HG03025 (cell line): ENCODE measurements around the gene PTPRD.
"Not testable (repeated sequence)": the region's sequence is repeated elsewhere in the genome, so short reads cannot be mapped to it uniquely, and the experiment has no call there.

Experiments used
- ATAC-seq: cut with Tn5 transposase; IDR thresholded peaks from one replicate; pipeline ENCODE4 v1.9.1; 2021; ENCODE audit warnings: mild to moderate bottlenecking, moderate library complexity; ENCODE audit not compliant: unreplicated experiment, low FRiP score

PTPRD gene

DNA sequence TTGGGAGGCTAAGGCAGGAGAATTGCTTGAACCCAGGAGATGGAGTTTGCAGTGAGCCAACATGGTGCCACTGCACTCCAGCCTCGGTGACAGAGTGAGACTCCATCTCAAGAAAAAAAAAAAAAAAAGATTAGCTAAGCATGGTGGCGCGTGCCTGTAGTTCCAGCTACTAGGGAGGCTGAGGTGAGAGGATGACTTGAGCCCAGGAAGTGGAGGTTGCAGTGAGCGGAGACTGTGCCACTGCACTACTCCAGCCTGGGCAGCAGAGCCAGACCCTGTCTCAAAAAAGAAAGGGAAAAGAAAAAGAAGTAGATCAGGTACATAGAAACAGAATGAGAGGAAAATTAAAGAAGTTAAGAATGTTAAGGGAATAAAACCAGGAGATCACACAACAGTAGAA, 1886.1 kb downstream of the PTPRD start:
- ATAC-seq, result no peak

DNA sequence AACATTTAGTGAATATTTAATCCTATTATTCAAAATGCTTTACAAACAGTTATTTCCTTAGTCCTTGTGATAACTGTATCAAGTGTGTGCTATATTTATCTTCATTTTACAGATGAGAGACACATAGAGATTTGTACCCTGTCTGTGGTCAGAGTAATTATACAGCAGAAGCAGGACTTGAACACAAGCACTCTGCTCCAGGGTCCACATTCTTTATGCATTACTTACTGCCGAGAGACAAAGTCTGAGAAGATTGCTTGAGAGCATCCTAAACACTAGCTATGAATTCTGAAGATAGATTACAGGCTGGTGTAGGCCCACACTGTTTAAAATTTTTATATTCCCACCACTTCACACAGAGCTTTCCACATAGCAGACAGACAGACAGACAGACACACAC, 1887.2 kb downstream of the PTPRD start:
- no peak for ATAC-seq

DNA sequence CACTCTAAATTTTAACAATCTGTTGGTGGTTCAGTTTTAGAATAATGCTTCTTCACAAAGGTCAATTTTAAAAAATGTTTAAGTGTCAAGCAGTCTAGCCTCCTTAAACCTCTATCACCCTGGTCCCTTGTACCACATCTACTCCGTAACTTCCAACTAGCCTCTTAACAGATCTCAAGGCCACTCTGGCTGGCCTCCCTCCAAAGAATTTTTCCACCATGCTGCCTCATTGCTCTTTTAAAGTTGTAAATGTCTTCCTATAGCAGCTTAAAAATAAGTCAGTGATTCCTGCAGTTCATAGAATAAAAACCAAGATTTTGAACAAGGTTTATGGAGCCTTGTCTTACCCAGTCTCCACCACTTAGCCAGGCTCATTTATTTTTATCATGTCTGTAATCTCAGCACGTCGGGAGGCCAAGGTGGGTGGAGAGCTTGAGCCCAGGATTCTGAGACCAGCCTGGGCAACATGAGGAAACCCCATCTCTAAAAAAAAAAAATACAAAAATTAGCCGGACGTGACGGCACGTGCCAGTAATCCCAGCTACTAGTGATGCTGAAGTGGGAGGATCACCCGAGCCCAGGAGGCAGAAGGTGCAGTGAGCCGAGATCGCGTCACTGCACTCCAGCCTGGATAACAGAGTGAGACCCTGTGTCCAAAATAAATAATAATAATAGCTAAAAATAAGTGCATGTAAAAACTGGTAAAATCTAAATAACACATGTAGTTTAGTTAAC, 1888.4 kb downstream of the PTPRD start:
- no peak for ATAC-seq

DNA sequence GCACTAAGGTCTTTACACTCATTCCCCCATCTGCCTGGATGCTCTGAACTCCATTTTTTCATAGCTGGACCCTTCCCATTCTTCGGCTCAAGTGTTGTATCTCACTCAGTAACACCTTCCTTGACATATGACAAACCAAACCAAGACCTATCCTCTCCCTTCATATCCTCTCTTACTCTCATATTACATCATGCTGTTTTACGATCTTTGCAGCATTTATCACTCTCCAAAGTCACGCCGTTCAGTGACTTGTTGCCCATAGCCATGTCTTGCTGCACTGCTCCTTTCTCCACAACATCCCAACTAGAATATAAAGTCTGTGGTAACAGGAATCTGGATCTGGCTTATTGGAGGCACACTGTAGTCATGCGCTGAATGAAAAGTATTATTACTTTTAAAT, 1889.6 kb downstream of the PTPRD start:
- ATAC-seq, result no peak

DNA sequence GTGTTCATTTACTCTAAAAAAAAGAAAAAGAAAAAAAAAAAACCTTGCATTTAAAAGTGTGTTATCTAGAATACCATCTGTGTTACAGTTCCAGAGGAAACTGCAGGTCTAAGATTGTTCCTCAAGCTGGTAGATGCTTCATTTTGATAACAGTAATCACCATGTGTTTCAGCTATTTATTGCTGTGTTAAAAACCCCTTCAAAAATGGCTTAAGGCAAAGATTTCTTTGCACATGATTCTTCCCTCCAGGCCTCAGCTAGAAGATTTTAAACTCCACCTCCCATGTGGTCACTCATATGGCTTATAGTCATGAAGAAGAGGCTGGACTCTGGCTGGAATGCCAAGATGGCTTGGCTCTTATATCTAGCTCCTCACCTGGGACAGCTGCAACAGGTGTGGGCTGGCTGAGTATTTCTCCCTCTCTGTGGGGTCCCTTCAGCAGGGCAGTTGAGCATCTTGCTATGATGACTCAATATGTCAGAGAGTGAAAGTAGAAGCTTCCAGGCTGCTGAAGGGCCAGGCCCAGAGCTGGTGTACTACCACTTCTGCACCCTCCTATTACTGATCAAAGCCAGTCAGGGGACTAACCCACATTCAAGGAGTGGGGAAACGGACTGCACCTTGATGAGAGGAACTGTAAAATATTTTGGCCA, 1892.8 kb downstream of the PTPRD start:
- no peak for ATAC-seq

DNA sequence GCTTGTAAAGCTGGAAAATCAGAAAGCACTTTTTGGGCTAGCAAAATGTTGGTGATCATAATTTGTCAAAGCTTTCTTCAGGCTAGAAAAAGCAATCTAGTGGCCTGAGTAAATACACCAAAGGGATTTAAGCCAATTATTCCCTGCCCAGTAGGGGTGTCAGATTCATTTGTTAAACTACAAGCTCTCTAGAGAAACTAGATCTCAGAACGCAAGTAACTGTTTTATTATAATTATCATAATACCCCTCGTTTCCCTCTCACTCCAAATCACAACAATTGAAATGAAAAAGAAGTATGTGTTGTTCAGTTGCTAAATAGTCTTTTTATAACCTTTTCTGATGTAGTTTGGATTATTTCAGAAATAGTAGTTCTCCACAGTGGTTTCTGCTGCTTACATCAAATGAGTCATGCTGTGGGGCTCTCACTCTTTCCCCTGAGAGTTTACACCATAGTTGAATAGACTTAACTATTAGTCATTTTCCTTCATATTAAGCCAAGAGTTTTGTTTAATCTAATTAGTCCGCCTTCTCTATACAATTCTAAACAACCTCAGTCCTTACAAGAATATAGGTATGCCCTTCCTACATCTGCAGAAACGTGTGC, 1894.6 kb downstream of the PTPRD start:
- no peak for ATAC-seq

DNA sequence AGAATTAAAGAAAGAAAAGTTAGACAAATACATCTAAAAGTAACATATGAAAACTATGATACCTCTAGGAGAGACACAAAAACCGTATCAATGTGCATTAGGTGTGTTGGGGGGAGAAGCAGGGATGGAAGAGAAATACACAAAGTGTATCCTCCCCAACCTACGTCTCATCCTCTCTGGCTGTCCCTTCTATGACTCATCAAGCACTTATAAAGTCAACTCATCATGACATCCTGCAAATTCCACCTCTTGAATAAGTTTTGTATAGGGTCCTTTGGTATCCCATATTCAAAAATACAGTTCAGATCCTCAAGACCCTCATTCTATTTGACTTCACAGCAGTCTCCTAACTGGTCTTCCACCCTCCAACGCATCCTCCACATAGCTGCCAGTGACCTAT, 1895.7 kb downstream of the PTPRD start:
- ATAC-seq, result no peak

DNA sequence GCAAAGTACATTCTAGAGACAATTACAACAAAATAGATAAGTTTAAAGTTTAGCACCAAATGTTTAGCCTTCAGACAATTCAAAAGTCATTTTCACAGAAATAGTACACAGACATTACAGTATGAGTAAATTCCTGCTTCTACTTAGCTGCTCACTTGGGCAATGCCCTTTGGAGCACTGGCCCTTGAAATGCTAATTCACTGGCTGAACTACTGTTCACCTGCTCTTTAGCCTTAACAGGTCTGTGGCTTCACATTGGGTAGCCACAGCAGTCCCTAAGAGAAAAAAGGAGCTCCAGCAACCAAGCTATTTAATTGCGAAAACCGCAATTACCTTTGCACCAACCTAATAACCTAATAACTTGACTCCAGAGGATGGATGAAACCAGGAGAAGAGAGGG, 1897.0 kb downstream of the PTPRD start:
- ATAC-seq, result no peak

DNA sequence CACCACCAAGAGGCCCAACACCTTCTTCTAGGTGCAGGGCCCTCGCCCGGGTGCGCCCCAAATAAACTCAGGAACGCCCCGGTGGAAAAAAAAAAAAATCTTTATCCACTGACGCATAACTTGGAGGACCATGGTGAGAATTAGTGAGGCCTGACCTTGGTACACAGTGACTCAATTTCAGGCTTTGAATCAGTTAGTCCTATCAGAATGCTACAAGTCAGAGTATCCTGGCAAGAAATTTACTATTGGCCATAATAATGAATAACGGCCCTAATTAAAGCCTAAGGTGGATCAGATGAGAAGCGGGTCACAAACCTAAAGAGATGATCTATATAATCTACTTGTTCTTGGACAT, 1899.0 kb downstream of the PTPRD start:
- ATAC-seq, result no peak

DNA sequence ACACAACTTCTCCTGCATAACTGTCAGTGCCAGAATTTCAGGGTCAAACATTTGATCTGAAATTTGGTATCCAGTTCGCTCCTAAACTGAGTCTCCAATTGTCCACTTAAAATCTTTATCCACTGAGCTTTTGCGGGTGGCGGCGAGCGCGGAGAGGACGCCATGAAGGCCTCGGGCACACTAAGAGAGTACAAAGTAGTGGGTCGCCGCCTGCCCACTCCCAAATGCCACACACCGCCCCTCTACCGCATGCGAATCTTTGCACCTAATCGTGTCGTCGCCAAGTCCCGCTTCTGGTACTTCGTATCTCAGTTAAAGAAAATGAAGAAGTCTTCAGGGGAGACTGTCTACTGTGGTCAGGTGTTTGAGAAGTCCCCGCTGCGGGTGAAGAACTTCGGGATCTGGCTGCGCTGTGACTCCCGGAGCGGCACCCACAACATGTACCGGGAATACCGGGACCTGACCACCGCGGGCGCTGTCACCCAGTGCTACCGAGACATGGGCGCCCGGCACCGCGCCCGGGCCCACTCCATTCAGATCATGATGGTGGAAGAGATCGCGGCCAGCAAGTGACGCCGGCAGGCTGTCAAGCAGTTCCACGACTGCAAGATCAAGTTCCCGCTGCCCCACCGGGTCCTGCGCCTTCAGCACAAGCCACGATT, 1899.5 kb downstream of the PTPRD start:
- ATAC-seq, result no peak

DNA sequence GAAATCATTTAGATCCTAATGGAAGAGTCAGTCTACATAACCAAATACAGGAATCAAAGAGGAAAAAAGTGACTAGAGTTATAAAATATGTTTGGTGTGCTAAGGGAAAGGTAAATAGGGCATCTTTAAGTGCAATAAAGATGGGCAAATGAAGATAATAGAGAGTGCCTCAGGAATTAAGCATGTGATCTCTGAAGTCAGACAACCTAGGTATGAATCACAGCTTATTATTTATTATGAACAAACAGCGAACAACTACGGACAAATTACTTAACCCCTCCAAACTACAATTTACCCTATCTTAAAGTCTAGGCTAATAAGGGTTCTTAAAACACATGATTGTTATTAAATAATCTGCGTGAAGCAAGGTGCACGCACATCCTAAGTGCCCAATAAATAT, 1903.1 kb downstream of the PTPRD start:
- no peak for ATAC-seq

DNA sequence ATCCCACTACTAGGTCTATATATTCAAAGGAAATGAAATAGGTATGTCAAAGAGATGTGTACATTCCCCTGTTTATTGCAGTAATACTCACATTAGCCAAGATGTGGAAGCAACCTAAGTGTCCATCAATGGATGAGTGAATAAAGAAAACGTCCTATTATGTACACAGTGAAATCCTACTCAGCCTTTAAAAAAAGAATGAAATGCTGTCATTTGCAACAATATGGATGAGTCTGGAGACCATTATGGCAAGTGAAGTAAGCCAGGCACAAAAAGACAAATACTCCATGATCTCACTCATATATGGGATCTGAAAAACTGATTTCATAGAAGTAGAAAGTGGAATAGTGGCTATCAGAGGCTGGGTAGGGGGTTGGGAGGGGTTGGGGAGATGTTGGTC, 1904.1 kb downstream of the PTPRD start:
- ATAC-seq, result no peak

DNA sequence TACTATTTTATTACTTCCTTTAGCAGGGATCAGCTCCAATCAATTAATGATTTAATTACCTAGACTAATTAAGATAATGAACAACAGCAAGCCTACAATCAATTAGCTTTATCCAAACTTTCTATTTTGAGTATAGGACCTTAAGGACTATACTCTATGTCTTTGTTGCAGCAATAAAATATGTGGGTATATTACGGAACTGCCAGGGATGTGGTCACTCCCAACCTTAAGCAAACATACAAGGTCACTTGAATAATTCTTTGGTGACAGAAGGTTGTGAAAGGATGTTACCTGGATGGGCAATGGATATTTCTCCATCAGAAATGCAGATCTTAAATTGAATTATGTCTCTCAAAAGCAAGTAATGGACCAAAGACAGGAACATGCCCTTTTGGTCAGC, 1905.8 kb downstream of the PTPRD start:
- ATAC-seq, result no peak

DNA sequence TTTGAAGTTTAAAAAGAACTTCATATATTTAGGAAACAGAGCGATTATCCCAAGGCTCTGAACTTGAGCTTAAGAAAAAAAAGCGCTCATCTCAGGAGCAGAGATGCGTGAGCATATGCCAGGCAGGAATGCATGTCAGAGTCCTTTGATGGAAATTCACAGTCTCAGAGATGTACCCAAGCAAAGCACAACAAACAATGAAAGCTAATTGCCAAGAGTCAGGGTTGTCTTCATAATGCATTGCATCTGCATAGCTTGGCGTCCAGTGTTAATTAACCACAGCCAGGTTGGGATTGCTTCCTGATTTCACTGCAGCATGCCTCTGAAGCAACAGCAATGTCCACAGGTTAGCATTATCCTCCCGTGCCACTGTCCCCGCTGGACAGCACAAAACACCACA, 1906.3 kb downstream of the PTPRD start:
- ATAC-seq, result no peak

DNA sequence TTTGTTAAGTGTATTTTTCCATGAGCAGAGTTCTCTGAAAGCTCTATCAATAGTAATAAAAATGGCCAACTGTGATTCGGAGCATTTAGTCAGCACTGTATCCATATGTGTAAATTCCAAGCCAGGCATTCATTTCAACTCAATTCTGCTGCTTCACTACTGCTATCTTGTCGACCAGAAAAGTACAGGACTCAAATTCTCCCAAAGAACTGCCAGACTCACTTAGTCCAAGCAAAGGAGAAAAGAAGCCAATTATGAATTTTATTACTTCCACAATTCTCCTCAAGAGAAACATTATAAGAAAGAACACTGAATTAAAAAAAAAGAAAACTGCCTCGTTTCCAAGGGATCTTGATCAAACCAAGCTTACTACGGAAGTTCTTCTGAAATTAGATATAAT, 1906.9 kb downstream of the PTPRD start:
- ATAC-seq, result no peak

DNA sequence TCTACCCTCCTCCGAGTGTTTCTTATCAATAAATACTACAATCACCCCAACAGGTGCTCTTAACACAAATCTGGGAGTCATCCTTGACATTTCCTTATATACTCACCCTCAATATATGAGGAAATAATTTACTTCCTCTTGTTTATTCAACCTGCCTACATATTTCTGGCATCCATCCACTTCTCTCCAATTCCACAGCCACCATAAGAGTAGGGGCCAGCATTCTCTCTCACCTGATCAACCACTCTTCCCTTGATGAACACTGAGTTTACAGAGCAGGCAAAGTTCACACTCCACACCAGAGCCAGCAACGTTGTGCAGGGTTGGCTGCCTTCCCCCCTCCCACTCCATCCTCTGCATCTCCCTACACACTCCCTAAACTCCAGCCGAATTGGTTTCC, 1908.9 kb downstream of the PTPRD start:
- ATAC-seq, result no peak

DNA sequence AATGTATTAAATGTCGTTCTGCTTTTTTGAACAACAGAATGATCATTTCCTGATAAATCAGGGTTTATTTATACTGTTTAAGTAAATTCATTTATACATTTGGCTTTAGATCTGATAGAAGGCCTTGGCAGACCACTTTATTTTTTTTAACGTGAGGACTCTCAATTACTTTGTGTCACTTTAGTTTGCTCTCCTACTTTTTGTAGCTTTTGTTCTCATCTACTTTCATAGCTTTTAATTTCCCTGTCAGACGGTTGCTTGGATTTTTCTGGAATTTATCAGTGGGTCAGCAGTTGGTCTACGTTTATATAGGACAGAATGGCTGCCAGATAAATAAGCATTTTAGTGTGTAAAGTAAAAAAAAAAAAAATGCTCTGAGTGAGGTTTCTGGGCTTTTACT, 1910.9 kb downstream of the PTPRD start:
- no peak for ATAC-seq

DNA sequence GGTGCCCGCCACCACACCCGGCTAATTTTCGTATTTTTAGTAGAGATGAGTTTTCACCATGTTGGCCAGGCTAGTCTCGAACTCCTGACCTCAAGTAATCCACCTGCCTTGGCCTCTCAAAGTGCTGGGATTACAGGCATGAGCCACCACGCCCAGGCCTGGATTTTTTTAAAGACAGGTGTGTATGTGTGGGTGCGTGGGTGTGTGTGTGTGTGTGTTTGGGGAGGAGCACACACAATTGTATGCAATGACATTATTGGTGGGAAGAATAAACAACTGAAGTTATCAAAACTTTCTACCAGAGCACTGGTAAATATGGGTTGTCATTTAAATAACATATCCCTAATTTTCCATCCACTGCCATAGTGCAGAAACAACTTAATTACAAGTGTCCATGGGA, 1915.2 kb downstream of the PTPRD start:
- not testable (repeated sequence) for ATAC-seq

DNA sequence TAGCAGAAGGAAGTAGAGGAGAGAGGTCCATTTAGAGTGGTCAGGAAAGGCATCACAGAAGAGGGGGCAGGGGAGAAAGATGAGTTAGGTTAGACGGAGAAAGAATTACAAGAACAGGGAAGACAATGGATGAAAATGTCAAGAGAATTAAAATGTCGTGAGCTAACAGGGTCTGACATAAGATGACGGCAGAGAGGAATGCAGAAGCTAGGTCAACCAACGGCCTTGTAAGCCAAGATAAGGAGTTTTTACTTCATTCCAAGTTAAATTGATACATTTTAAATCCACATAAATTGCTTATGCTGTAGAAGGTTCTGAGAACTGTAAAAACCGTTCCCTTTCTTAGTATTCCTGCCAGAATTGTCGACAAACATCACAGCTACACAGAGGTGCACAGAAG, 1916.3 kb downstream of the PTPRD start:
- no peak for ATAC-seq

DNA sequence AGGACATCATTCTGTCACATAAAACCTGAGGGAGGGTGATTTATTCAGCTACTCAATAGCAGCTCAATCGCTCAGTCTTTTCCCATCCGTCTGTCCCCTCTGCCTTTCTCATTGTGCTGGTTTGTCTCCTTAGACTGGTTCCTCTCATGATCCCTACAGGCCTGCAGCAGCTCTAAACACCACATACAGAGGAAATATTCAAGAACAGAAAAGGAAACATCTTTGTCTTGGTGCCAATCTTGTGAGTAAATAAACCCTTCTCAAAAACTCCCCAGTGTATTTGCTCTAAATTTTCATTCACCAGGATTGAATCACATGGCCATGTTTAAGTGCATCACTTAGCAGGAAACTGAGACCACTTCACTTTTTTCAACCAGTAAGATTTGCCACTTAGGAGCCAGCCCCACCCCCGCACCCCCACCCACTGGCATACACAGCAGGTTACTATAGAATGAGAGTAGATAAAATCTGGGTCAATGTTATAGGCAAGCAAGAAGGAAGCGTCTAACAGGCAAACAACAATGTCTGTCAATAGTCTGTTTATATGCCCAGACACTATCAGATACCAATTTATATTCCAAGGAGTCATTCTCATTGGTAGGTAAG, 1917.7 kb downstream of the PTPRD start:
- no peak for ATAC-seq

DNA sequence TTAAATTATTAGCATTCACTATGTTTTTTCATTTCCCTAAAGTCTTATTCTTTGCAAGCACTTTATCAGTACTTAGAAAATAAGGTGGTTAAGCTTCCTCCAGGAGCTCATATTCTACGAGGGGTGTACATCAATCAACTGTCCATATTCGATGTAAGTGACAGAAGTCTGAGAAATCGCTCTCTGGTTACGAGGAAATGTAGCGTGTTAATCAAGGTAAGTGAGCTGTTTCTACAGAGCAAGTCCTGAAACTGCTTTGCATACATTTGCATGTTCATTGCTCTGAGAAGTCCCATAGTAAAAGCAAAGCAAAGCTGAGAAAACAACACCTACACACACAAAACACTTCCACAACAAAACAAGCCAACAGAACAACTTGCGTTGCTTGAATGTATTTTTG, 1919.3 kb downstream of the PTPRD start:
- ATAC-seq, result no peak
